BJ (cell line): ENCODE measurements around the gene ZFP69B. TPM values are rescaled to one million over a fixed set of nuclear protein-coding genes. Genes with fewer than 3 reads are reported as not detected.

Experiments used
- CTCF ChIA-PET: fragments of 350-600 bp; formaldehyde crosslinking; extraction: SDS; loops from one replicate; lab custom pipeline; 2021; ENCODE audit warnings: antibody characterized with exemption, inconsistent platforms; lab: Yijun Ruan, JAX
- POLR2A ChIA-PET: fragments of 300-600 bp; sonication (Branson Sonifier 250); formaldehyde crosslinking; extraction: SDS; loops from one replicate; lab custom pipeline; 2021; ENCODE audit warnings: antibody characterized with exemption; lab: Charles Lee
- DNase-seq: peaks from one replicate; pipeline ENCODE4 v3.0.0-alpha.2; 2011; ENCODE audit warnings: low read depth
- H3K27me3 ChIP-seq: 2 replicates; pipeline ENCODE4 v1.6.0; 2011; ENCODE audit warnings: low read length; ENCODE audit not compliant: control insufficient read depth, insufficient read depth
- H3K36me3 ChIP-seq: 2 replicates; pipeline ENCODE4 v1.5.1; 2011; ENCODE audit warnings: low read length; ENCODE audit not compliant: control insufficient read depth, insufficient read depth
- H3K4me3 ChIP-seq: 2 replicates; pipeline ENCODE4 v1.5.1; 2011; ENCODE audit warnings: low read depth, mild to moderate bottlenecking, control low read depth, low read length
- polyA plus RNA-seq: library from polyadenylated mRNA; depleted of rRNA; stranded (reverse); fragments of >200 nt; gene quantifications from 2 replicates; pipeline ENCODE4 v1.2.3, GENCODE V29; 2011
- TF ChIP-seq, protein P1 (sequence below): IDR thresholded peaks from 2 replicates; pipeline ENCODE4 v1.5.1; 2011; ENCODE audit warnings: low read depth, mild to moderate bottlenecking, control low read depth, inconsistent platforms, low read length, moderate library complexity; ENCODE audit not compliant: insufficient read depth

The ZFP69B gene
- polyA plus RNA-seq, 1 experiment: 1.5 TPM

DNA sequence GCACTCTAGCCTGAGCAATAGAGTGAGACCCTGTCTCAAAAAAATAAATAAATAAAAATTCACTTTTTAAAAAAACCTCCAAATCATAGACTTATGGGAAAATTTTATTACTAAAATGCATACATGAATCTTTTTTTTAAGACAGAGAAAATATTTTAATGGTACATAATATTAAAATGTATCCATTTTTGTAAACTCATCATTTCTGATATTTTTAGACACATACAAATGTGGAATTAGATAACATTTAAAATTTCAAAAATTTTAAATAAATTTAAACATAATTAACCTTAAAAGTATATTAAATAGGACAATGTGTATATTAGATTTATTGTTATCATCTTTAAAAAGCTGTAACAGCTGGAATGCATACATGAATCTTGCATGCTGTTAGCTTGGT, 42.8 kb upstream of the ZFP69B start:
- no peak for DNase-seq
- ChIA-PET POLR2A (no interaction called here), CTCF (interaction anchor here (1.0 to 6.2 kb wide), 7 partner anchors 31 to 263 kb away, joined by 3 to 85 read pairs (median 4); partner anchors contain the start of gene ZFP69B)
- Histone ChIP-seq H3K27me3 (no peaks in the 10 kb centered on the region), H3K4me3 (no peak overlapping the region), H3K36me3 (peaks cover 4% of the 10 kb centered on the region)
- TF ChIP-seq, protein P1, sequence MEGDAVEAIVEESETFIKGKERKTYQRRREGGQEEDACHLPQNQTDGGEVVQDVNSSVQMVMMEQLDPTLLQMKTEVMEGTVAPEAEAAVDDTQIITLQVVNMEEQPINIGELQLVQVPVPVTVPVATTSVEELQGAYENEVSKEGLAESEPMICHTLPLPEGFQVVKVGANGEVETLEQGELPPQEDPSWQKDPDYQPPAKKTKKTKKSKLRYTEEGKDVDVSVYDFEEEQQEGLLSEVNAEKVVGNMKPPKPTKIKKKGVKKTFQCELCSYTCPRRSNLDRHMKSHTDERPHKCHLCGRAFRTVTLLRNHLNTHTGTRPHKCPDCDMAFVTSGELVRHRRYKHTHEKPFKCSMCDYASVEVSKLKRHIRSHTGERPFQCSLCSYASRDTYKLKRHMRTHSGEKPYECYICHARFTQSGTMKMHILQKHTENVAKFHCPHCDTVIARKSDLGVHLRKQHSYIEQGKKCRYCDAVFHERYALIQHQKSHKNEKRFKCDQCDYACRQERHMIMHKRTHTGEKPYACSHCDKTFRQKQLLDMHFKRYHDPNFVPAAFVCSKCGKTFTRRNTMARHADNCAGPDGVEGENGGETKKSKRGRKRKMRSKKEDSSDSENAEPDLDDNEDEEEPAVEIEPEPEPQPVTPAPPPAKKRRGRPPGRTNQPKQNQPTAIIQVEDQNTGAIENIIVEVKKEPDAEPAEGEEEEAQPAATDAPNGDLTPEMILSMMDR: no peak

GRCh38 chr1:40409467-40409866, 40.8 kb upstream of the ZFP69B start:
- Histone ChIP-seq H3K27me3 (no peaks in the 10 kb centered on the region), H3K36me3 (peaks cover 4% of the 10 kb centered on the region), H3K4me3 (no peak overlapping the region)
- DNase-seq: no peak
- ChIA-PET CTCF (interaction anchor here (1.0 to 2.8 kb wide), 3 partner anchors 29 to 256 kb away, joined by 3 to 9 read pairs (median 9); no protein-coding TSS in a partner anchor), POLR2A (no interaction called here)
- TF ChIP-seq, protein P1: no peak

DNA sequence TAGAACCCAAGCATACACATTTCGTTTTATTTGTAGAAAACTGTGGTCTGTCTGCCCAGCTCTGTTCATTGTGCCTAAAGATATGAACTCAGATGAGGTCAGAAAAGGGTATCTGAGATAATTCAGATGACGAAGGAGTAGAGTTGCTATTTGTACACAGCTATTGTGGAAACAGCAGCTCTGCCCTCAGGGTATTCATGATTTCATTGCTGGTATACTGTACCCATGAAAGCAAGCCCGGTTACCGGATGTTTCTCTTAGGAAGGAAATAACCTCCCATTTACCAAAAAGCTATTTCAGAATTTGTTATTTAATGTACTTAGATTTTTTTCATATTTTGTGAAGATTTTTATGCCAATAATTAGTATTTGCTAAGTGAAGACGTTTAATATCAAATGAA, 39.0 kb upstream of the ZFP69B start:
- peaks cover 4% of the 10 kb centered on the region for H3K36me3 ChIP-seq
- TF ChIP-seq, protein P1: no peak
- ChIA-PET CTCF (interaction anchor here (0.9 to 3.1 kb wide), 6 partner anchors 9 to 324 kb away, joined by 4 to 14 read pairs (median 6); no protein-coding TSS in a partner anchor), POLR2A (no interaction called here)
- no peak overlapping the region for H3K4me3 ChIP-seq
- no peak for DNase-seq
- no peaks in the 10 kb centered on the region for H3K27me3 ChIP-seq

DNA sequence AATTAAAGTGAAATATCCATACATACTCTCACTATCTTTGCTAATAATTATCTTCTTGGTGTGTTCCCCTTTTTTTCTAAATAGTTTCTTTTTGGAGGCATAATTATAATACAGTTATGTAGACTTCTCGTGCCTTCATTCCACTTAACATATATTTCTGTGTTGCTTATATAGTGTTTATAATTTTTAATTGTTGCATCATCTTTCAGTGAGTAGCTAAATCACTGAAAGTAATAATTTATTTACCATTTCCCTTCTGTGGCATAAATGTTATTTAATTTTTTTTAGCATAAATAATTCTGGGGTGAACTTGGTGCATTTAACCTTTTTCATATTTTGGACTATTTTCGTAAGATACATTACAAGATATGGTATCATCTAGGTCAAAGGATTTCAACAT, 38.4 kb upstream of the ZFP69B start:
- DNase-seq: no peak
- no peaks in the 10 kb centered on the region for H3K27me3 ChIP-seq
- H3K4me3 ChIP-seq: no peak overlapping the region
- TF ChIP-seq, protein P1: no peak
- H3K36me3 ChIP-seq: peaks cover 10% of the 10 kb centered on the region
- CTCF ChIA-PET: interaction anchor here (1.1 to 3.1 kb wide), 5 partner anchors 9 to 268 kb away, joined by 4 to 14 read pairs (median 9); no protein-coding TSS in a partner anchor
- POLR2A ChIA-PET: no interaction called here

DNA sequence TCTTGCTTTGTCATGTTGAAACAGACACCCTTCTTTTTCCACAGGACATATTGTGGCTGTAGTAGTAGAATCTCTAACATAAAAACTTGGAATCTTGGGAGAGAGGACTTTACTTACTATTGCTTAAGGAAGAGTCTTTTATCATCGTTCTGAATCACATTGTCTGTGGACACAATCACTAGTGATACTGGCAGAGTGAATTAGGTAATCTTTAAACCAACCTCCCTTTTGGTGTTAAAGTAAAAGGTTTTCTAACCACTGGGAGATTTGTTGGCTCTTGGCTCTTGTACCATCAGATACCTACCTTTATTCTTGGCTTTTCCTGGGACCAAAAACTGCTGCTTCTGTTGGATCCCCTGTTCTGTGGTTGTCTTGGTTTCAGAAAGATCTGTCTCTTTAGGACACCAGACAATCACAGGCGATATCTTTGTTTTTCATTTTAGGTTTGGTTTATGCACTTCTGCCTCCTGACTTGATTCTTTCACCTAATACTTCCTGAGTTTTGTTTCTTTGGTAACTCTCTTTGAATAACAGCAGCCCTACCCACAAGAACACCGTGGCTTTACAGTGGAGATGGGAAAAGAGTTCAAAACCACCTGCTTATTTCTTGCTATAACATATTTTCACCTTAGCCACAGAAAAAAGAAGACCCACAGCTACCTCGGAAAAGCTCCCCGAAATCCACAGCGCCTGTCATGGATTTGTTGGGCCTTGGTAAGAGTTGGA, 36.6 kb upstream of the ZFP69B start:
- ChIA-PET CTCF (interaction anchor here (0.7 to 1.4 kb wide), 3 partner anchors 66 to 270 kb away, joined by 3 to 4 read pairs (median 3); no protein-coding TSS in a partner anchor), POLR2A (no interaction called here)
- no peak overlapping the region for H3K4me3 ChIP-seq
- H3K27me3 ChIP-seq: no peaks in the 10 kb centered on the region
- TF ChIP-seq, protein P1: no peak
- H3K36me3 ChIP-seq: peaks cover 10% of the 10 kb centered on the region
- DNase-seq: no peak
